Neural progenitor cell (in vitro differentiated cells): Measurements from ENCODE around the gene DDX27. TPM values are rescaled to one million over a fixed set of nuclear protein-coding genes. Genes with fewer than 3 reads are reported as not detected.

Source experiments
- DNase-seq: peaks from one replicate; pipeline ENCODE4 v3.0.0-alpha.2; 2016; ENCODE audit warnings: low spot score
- H2AFZ ChIP-seq: fragments of 200-600 bp; sonication (generic); replicated peaks from 2 replicates; pipeline ENCODE4 v1.6.1; 2016; ENCODE audit warnings: antibody characterized with exemption
- H3F3A ChIP-seq: fragments of 200-600 bp; sonication (generic); 2 replicates; pipeline ENCODE4 v1.6.1; 2016; ENCODE audit warnings: antibody characterized with exemption, low read depth
- H3K27ac ChIP-seq: fragments of 200-600 bp; sonication (generic); 2 replicates; pipeline ENCODE4 v1.5.1; 2016; ENCODE audit warnings: mild to moderate bottlenecking
- H3K27me3 ChIP-seq: fragments of 200-600 bp; sonication (generic); 2 replicates; pipeline ENCODE4 v1.6.1; 2016; ENCODE audit warnings: mild to moderate bottlenecking, moderate library complexity
- H3K36me3 ChIP-seq: fragments of 200-600 bp; sonication (generic); 2 replicates; pipeline ENCODE4 v1.5.1; 2016
- H3K4me1 ChIP-seq: fragments of 200-600 bp; sonication (generic); 2 replicates; pipeline ENCODE4 v1.6.1; 2016; ENCODE audit warnings: mixed run types
- H3K4me2 ChIP-seq: fragments of 200-600 bp; sonication (generic); 2 replicates; pipeline ENCODE4 v1.6.1; 2016
- H3K4me3 ChIP-seq: fragments of 200-600 bp; sonication (generic); 2 replicates; pipeline ENCODE4 v1.5.1; 2016
- H3K79me2 ChIP-seq: fragments of 200-600 bp; sonication (generic); 2 replicates; pipeline ENCODE4 v1.6.1; 2016; ENCODE audit warnings: low read depth
- H3K9ac ChIP-seq: fragments of 200-600 bp; sonication (generic); 2 replicates; pipeline ENCODE4 v1.6.1; 2016
- H3K9me3 ChIP-seq: fragments of 200-600 bp; sonication (generic); 2 replicates; pipeline ENCODE4 v1.5.1; 2016; ENCODE audit warnings: low read depth
- H4K20me1 ChIP-seq: fragments of 200-600 bp; sonication (generic); 2 replicates; pipeline ENCODE4 v1.6.1; 2016; ENCODE audit warnings: low read depth
- H3K27ac Mint-ChIP-seq: 3 replicates; pipeline ENCODE4 v1.8.0; 2021; ENCODE audit warnings: mixed read lengths
- H3K27me3 Mint-ChIP-seq: 2 replicates; pipeline ENCODE4 v1.8.0; 2022; ENCODE audit warnings: low read depth, mild to moderate bottlenecking, inconsistent platforms, moderate library complexity, mixed read lengths; ENCODE audit not compliant: insufficient read depth
- H3K36me3 Mint-ChIP-seq: 3 replicates; pipeline ENCODE4 v1.8.0; 2021; ENCODE audit warnings: mixed read lengths
- H3K4me1 Mint-ChIP-seq: 3 replicates; pipeline ENCODE4 v1.8.0; 2021; ENCODE audit warnings: mixed read lengths
- H3K4me3 Mint-ChIP-seq: 3 replicates; pipeline ENCODE4 v1.8.0; 2021; ENCODE audit warnings: mild to moderate bottlenecking, moderate library complexity, mixed read lengths
- H3K9me3 Mint-ChIP-seq: 3 replicates; pipeline ENCODE4 v1.8.0; 2020; ENCODE audit warnings: mixed read lengths
- CTCF ChIP-seq: fragments of 200-600 bp; sonication (generic); IDR thresholded peaks from 2 replicates; pipeline ENCODE4 v1.5.1; 2017; ENCODE audit warnings: antibody characterized with exemption, mild to moderate bottlenecking
- EZH2 ChIP-seq: fragments of 200-600 bp; sonication (generic); IDR thresholded peaks from 2 replicates; pipeline ENCODE4 v1.6.1; 2017; ENCODE audit warnings: antibody characterized with exemption, mild to moderate bottlenecking, moderate library complexity
- EZH2phosphoT487 ChIP-seq: fragments of 200-600 bp; sonication (generic); IDR thresholded peaks from 2 replicates; pipeline ENCODE4 v1.6.1; 2017; ENCODE audit warnings: antibody characterized with exemption
- total RNA-seq: library from RNA; depleted of rRNA; stranded (reverse); fragments of >200 nt; gene quantifications from 2 replicates; pipeline ENCODE4 v1.2.3, GENCODE V29; 2015; ENCODE audit warnings: low replicate concordance

DDX27 gene
- total RNA-seq, 1 donor from 2014 or later, result 27.3 TPM

GRCh38 chr20:49283176-49283702 lies 64.0 kb downstream of the DDX27 start:
- Histone ChIP-seq H3F3A (peaks cover 93% of the 10 kb centered on the region), H3K27me3 (no peaks in the 10 kb centered on the region), H3K36me3 (peaks cover 29% of the 10 kb centered on the region), H3K4me1 (peaks cover 54% of the 10 kb centered on the region), H2AFZ (no peak overlapping the region), H3K9ac (no peak overlapping the region), H3K4me2 (peak overlapping the region; percentile 95), H3K4me3 (peak overlapping the region; percentile 84), H3K27ac (no peak overlapping the region), H4K20me1 (peaks cover 97% of the 10 kb centered on the region), H3K79me2 (peaks cover 99% of the 10 kb centered on the region), H3K9me3 (no peaks in the 10 kb centered on the region)
- Mint-ChIP-seq H3K9me3 (peaks cover 79% of the 10 kb centered on the region), H3K27me3 (peaks cover 25% of the 10 kb centered on the region), H3K4me3 (peak overlapping the region; percentile 69), H3K27ac (no peak overlapping the region), H3K36me3 (peaks cover 94% of the 10 kb centered on the region), H3K4me1 (peaks cover 53% of the 10 kb centered on the region)
- TF ChIP-seq CTCF (no peak), EZH2phosphoT487 (no peak), EZH2 (no peak)
- no peak for DNase-seq

- peak overlapping the region; percentile 95 for H3K4me2 ChIP-seq
- no peak overlapping the region for H2AFZ ChIP-seq
- H3K9ac ChIP-seq, result no peak overlapping the region
- H3K79me2 ChIP-seq, result peaks cover 100% of the 10 kb centered on the region
- peaks cover 97% of the 10 kb centered on the region for H3K36me3 Mint-ChIP-seq
- peaks cover 75% of the 10 kb centered on the region for H3K9me3 Mint-ChIP-seq
- peaks cover 18% of the 10 kb centered on the region for H3K27me3 Mint-ChIP-seq
- H4K20me1 ChIP-seq, result peaks cover 100% of the 10 kb centered on the region
- H3K9me3 ChIP-seq, result no peaks in the 10 kb centered on the region
- H3K27ac Mint-ChIP-seq, result no peak overlapping the region
- H3K27ac ChIP-seq, result no peak overlapping the region
- TF ChIP-seq CTCF, result no peak
- no peak for TF ChIP-seq EZH2
- TF ChIP-seq EZH2phosphoT487, result no peak
- peaks cover 54% of the 10 kb centered on the region for H3K4me1 ChIP-seq
- no peak for DNase-seq
- H3K27me3 ChIP-seq, result no peaks in the 10 kb centered on the region
- peaks cover 50% of the 10 kb centered on the region for H3K4me1 Mint-ChIP-seq
- peak overlapping the region; percentile 84 for H3K4me3 ChIP-seq
- H3K4me3 Mint-ChIP-seq, result peak overlapping the region; percentile 42
- H3K36me3 ChIP-seq, result peaks cover 34% of the 10 kb centered on the region
- peaks cover 100% of the 10 kb centered on the region for H3F3A ChIP-seq
Observed at GRCh38 chr20:49283703-49284625, 64.7 kb downstream of the DDX27 start.

- Histone ChIP-seq H3K4me2 (peak overlapping the region; percentile 95), H3K27ac (peak overlapping the region; percentile 15), H4K20me1 (peaks cover 100% of the 10 kb centered on the region), H3K36me3 (peaks cover 32% of the 10 kb centered on the region), H3K9ac (no peak overlapping the region), H3K79me2 (peaks cover 96% of the 10 kb centered on the region), H2AFZ (no peak overlapping the region), H3K27me3 (no peaks in the 10 kb centered on the region), H3K4me1 (peaks cover 54% of the 10 kb centered on the region), H3F3A (peaks cover 100% of the 10 kb centered on the region), H3K4me3 (peak overlapping the region; percentile 84), H3K9me3 (no peaks in the 10 kb centered on the region)
- peaks cover 41% of the 10 kb centered on the region for H3K4me1 Mint-ChIP-seq
- H3K27me3 Mint-ChIP-seq, result peaks cover 20% of the 10 kb centered on the region
- H3K27ac Mint-ChIP-seq, result no peak overlapping the region
- H3K9me3 Mint-ChIP-seq, result peaks cover 71% of the 10 kb centered on the region
- no peak overlapping the region for H3K4me3 Mint-ChIP-seq
- TF ChIP-seq CTCF, result no peak
- no peak for TF ChIP-seq EZH2
- no peak for TF ChIP-seq EZH2phosphoT487
- DNase-seq, result no peak
- peaks cover 93% of the 10 kb centered on the region for H3K36me3 Mint-ChIP-seq
Observed at GRCh38 chr20:49284818-49285217, 65.6 kb downstream of the DDX27 start.
